Right cardiac atrium (tissue), 5 donors: Measurements from ENCODE around the gene BTBD16. TPM values are rescaled to one million over a fixed set of nuclear protein-coding genes. Genes with fewer than 3 reads are reported as not detected.

Experiments
- ATAC-seq, 2 donors: fragments of 200-7000 bp; cut with Tn5 transposase; one replicate each; pipeline versions ENCODE4 v1.8.0 to v1.9.1; 2020; ENCODE audit warnings: moderate library complexity in 2 of 2, mild to moderate bottlenecking in 1 of 2
- DNase-seq, 3 donors: peaks; one replicate each; pipeline ENCODE4 v3.0.0-alpha.2; 2020
- H3K27ac ChIP-seq: one replicate; pipeline ENCODE4 v1.5.1; 2013; ENCODE audit warnings: mild to moderate bottlenecking, low read length, control low read depth, moderate library complexity
- H3K27me3 ChIP-seq: one replicate; pipeline ENCODE4 v1.6.1; 2013; ENCODE audit not compliant: control insufficient read depth, insufficient read depth
- H3K4me1 ChIP-seq: one replicate; pipeline ENCODE4 v1.6.1; 2013; ENCODE audit warnings: low read length; ENCODE audit not compliant: control insufficient read depth, insufficient read depth
- H3K4me3 ChIP-seq: one replicate; pipeline ENCODE4 v1.5.1; 2013; ENCODE audit warnings: low read length, control low read depth
- H3K9me3 ChIP-seq: one replicate; pipeline ENCODE4 v1.6.1; 2013; ENCODE audit warnings: low read length; ENCODE audit not compliant: control insufficient read depth
- WGBS: extraction: QIAGEN DNeasy Blood & Tissue Kit; methylation state at CpG from one replicate; pipeline ENCODE4 v1.1.7; 2013; 5-methylcytosine and 5-hydroxymethylcytosine counted together
- intact Hi-C, 4 donors: fragments of 100-400 bp; cut with DNase I; formaldehyde crosslinking; loops; one replicate each; pipeline versions ENCODE4 v1.11.0 to v1.14.0; 2022 to 2023
- polyA plus RNA-seq: library from polyadenylated mRNA; stranded (reverse); fragments of 200-250 nt; gene quantifications from one replicate; pipeline ENCODE4 v1.2.3, GENCODE V29; 2013
- total RNA-seq, 4 donors: library from RNA; stranded (reverse); fragmentation: NEBNext Ultra II Directional; extraction: Animal tissue kit (Norgen Biotek cat#: 25700); gene quantifications; one replicate each; pipeline ENCODE4 v1.2.1, GENCODE V29; 2021
- donor health status: healthy with polysubstance abuse.
- donor health status: DM: no; HTN: yes; CAD: no.
- donor health status: DM: no; HTN: no; CAD: no.
- donor health status: DM: no; HTN: yes; CAD: no; lungs with severe emphysema.
- donor health status: DM: yes; HTN: yes; CAD: no.

BTBD16 gene
- total and polyA plus RNA-seq, 5 donors, result 0.11 to 0.17 TPM; not detected in 3

GRCh38 chr10:122304054-122304579 lies 33.0 kb downstream of the BTBD16 start:
- DNase-seq (no peak), ATAC-seq (no peak)
- Histone ChIP-seq H3K4me1 (peaks cover 9% of the 10 kb centered on the region), H3K4me3 (no peak overlapping the region), H3K27me3 (no peaks in the 10 kb centered on the region), H3K27ac (no peak overlapping the region), H3K9me3 (no peaks in the 10 kb centered on the region)
- WGBS, result 95% methylated on average over 7 of the region's 7 CpGs
- intact Hi-C loops, result loop anchor here in 2 of 4 donors (5.0 to 10.0 kb wide), 2 partner anchors 131 to 258 kb away; partner anchors contain the start of gene DMBT1 (in 1 of the 2)

- Histone ChIP-seq H3K27ac (no peak overlapping the region), H3K4me1 (peaks cover 9% of the 10 kb centered on the region), H3K4me3 (no peak overlapping the region), H3K27me3 (no peaks in the 10 kb centered on the region), H3K9me3 (no peaks in the 10 kb centered on the region)
- DNase-seq (no peak), ATAC-seq (no peak)
- WGBS, result 95% methylated on average over 5 of the region's 5 CpGs
- intact Hi-C loops, result loop anchor here in 1 of 4 donors (10.0 kb wide), 1 partner anchor 129 kb away; no protein-coding TSS in a partner anchor
Observed at GRCh38 chr10:122306282-122306681, 35.2 kb downstream of the BTBD16 start.

GRCh38 chr10:122306744-122307143 lies 35.6 kb downstream of the BTBD16 start:
- no peak for DNase-seq
- H3K27me3 ChIP-seq, result no peaks in the 10 kb centered on the region
- 79% methylated on average over 3 of the region's 3 CpGs for WGBS
- H3K27ac ChIP-seq, result no peak overlapping the region
- no peak overlapping the region for H3K4me3 ChIP-seq
- intact Hi-C loops, result loop anchor here in 1 of 4 donors (10.0 kb wide), 1 partner anchor 128 kb away; no protein-coding TSS in a partner anchor
- no peak for ATAC-seq
- H3K9me3 ChIP-seq, result no peaks in the 10 kb centered on the region
- H3K4me1 ChIP-seq, result peaks cover 9% of the 10 kb centered on the region

- H3K4me1 ChIP-seq, result peaks cover 9% of the 10 kb centered on the region
- no peaks in the 10 kb centered on the region for H3K9me3 ChIP-seq
- no peak overlapping the region for H3K4me3 ChIP-seq
- peak; percentile 81 to 93 for ATAC-seq
- H3K27ac ChIP-seq, result peak overlapping the region; percentile 76
- H3K27me3 ChIP-seq, result no peaks in the 10 kb centered on the region
- peak; percentile 80 to 89 (median 85) for DNase-seq
- intact Hi-C loops, result loop anchor here in 1 of 4 donors (10.0 kb wide), 1 partner anchor 127 kb away; no protein-coding TSS in a partner anchor
- 25% methylated on average over 13 of the region's 13 CpGs for WGBS
Observed at GRCh38 chr10:122307669-122308416, 36.7 kb downstream of the BTBD16 start.

- Histone ChIP-seq H3K27me3 (no peaks in the 10 kb centered on the region), H3K27ac (peak overlapping the region; percentile 76), H3K4me3 (no peak overlapping the region), H3K4me1 (peaks cover 9% of the 10 kb centered on the region), H3K9me3 (no peaks in the 10 kb centered on the region)
- ATAC-seq, result peak; percentile 29 to 32
- intact Hi-C loops, result loop anchor here in 1 of 4 donors (10.0 kb wide), 1 partner anchor 126 kb away; no protein-coding TSS in a partner anchor
- no peak for DNase-seq
- WGBS, result 60% methylated on average over 7 of the region's 7 CpGs
Observed at GRCh38 chr10:122308417-122309141, 37.5 kb downstream of the BTBD16 start.

- intact Hi-C loops, result no loop called here
- no peaks in the 10 kb centered on the region for H3K9me3 ChIP-seq
- H3K27me3 ChIP-seq, result no peaks in the 10 kb centered on the region
- H3K4me3 ChIP-seq, result no peak overlapping the region
- DNase-seq (peak in 1 of 3 donors; percentile 37), ATAC-seq (peak; percentile 44 to 73)
- peaks cover 9% of the 10 kb centered on the region for H3K4me1 ChIP-seq
- 59% methylated on average over 18 of the region's 18 CpGs for WGBS
- no peak overlapping the region for H3K27ac ChIP-seq
Observed at GRCh38 chr10:122310311-122311050, 39.4 kb downstream of the BTBD16 start.

GRCh38 chr10:122311051-122311410 lies 39.9 kb downstream of the BTBD16 start:
- Histone ChIP-seq H3K4me1 (peaks cover 9% of the 10 kb centered on the region), H3K4me3 (no peak overlapping the region), H3K9me3 (no peaks in the 10 kb centered on the region), H3K27me3 (no peaks in the 10 kb centered on the region), H3K27ac (no peak overlapping the region)
- ATAC-seq (no peak), DNase-seq (no peak)
- intact Hi-C loops, result no loop called here
- 70% methylated on average over 5 of the region's 5 CpGs for WGBS

- H3K27me3 ChIP-seq, result no peaks in the 10 kb centered on the region
- ATAC-seq (no peak), DNase-seq (no peak)
- H3K9me3 ChIP-seq, result no peaks in the 10 kb centered on the region
- H3K4me3 ChIP-seq, result no peak overlapping the region
- 73% methylated on average over 1 of the region's 1 CpG for WGBS
- peaks cover 9% of the 10 kb centered on the region for H3K4me1 ChIP-seq
- intact Hi-C loops, result no loop called here
- H3K27ac ChIP-seq, result no peak overlapping the region
Observed at GRCh38 chr10:122311716-122312115, 40.6 kb downstream of the BTBD16 start.

- no peaks in the 10 kb centered on the region for H3K4me1 ChIP-seq
- H3K27ac ChIP-seq, result no peak overlapping the region
- intact Hi-C loops, result no loop called here
- DNase-seq (no peak), ATAC-seq (no peak)
- H3K9me3 ChIP-seq, result no peaks in the 10 kb centered on the region
- no peaks in the 10 kb centered on the region for H3K27me3 ChIP-seq
- 94% methylated on average over 12 of the region's 12 CpGs for WGBS
- H3K4me3 ChIP-seq, result no peak overlapping the region
Observed at GRCh38 chr10:122316224-122316884, 45.3 kb downstream of the BTBD16 start.

GRCh38 chr10:122321960-122322359 lies 50.9 kb downstream of the BTBD16 start:
- ATAC-seq, result no peak
- Histone ChIP-seq H3K9me3 (no peaks in the 10 kb centered on the region), H3K27ac (no peak overlapping the region), H3K4me3 (no peak overlapping the region), H3K4me1 (no peaks in the 10 kb centered on the region), H3K27me3 (no peaks in the 10 kb centered on the region)
- DNase-seq, result no peak
- 76% methylated on average over 4 of the region's 4 CpGs for WGBS
- intact Hi-C loops, result no loop called here
